Measurements from ENCODE around the gene SACM1L.

DNA sequence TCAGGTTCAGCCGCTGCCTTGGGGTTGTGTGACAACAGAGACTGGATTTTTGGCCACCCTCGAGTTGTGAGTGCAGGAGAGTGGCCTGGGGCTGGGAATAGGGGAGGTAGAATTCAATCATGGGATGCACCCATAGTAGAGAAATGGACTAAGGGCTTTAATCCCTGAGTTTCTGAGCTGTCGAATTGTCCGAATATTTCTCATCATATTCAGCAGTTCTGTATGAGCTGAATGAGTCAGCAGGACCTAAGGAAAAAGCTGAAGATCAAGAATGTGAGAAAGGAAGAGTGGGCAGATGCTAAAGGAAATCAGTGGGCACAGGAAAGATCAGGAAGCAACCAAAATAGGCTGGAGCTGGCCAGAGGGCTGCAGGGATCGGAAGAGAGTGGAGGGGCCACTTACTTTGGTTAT lies 44.4 kb upstream of the SACM1L start:
- no peak for TF ChIP-seq BCL11A (tag by site-specific recombination; IDR thresholded peaks at IDR 0.05; ENCODE audit: low read depth)
- TF ChIP-seq ZIC2 (tag by site-specific recombination; IDR thresholded peaks at IDR 0.05), result no peak
- TF ChIP-seq CTCF (tag by site-specific recombination; IDR thresholded peaks at IDR 0.05), result no peak
- no peak for TF ChIP-seq ZNF174 (tag by site-specific recombination; IDR thresholded peaks at IDR 0.05)
- no peak for TF ChIP-seq ZNF548 (tag by site-specific recombination; IDR thresholded peaks at IDR 0.05)
- TF ChIP-seq ZNF350 (tag by site-specific recombination; IDR thresholded peaks at IDR 0.05), result no peak
- TF ChIP-seq ZNF157 (tag by site-specific recombination; IDR thresholded peaks at IDR 0.05), result no peak
- no peak for TF ChIP-seq ZNF398 (tag by site-specific recombination; IDR thresholded peaks at IDR 0.05)
- TF ChIP-seq, protein P1, sequence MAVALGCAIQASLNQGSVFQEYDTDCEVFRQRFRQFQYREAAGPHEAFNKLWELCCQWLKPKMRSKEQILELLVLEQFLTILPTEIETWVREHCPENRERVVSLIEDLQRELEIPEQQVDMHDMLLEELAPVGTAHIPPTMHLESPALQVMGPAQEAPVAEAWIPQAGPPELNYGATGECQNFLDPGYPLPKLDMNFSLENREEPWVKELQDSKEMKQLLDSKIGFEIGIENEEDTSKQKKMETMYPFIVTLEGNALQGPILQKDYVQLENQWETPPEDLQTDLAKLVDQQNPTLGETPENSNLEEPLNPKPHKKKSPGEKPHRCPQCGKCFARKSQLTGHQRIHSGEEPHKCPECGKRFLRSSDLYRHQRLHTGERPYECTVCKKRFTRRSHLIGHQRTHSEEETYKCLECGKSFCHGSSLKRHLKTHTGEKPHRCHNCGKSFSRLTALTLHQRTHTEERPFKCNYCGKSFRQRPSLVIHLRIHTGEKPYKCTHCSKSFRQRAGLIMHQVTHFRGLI (tag by site-specific recombination; IDR thresholded peaks at IDR 0.05), result no peak

Measured in HEK293 (cell line).